GM18951 (cell line): ENCODE results near the gene NSRP1.
"Not testable (repeated sequence)": the region's sequence is repeated elsewhere in the genome, so short reads cannot be mapped to it uniquely, and the experiment has no call there.

ENCODE experiments used
- POLR2A ChIP-seq: IDR thresholded peaks from 4 replicates; pipeline ENCODE4 v1.6.1; 2011; ENCODE audit warnings: mild to moderate bottlenecking; ENCODE audit not compliant: insufficient read length, insufficient read depth; ENCODE audit errors: extremely low read depth
- in situ Hi-C: fragments of 300-500 bp; cut with MboI; formaldehyde crosslinking; loops from one replicate; pipeline ENCODE4 v1.12.0; 2022; ENCODE audit warnings: low sequenced_read_pairs, mixed read lengths, inconsistent platforms; ENCODE audit not compliant: unreplicated experiment

NSRP1 gene

DNA sequence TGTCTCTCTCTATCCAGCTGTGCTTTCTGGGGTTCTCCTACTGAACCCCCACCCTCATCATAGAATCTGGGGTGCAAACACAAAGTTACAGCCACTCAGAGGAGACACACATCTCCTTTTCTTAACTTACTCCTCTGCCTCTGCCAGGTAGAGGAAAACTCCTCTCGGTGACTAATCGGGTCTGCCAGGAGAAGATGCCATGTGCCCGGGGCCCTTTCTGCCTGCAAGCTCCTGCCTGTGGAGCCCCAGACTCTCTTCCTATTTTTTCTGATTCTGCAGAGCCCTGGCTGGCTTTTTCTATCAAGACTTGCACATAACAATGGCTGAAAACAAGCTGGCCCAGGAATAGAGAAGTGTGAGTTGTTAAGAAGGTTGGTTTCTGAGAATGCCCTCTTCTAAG lies 108.5 kb downstream of the NSRP1 start:
- no peak for TF ChIP-seq POLR2A
- in situ Hi-C loops = no loop called here

DNA sequence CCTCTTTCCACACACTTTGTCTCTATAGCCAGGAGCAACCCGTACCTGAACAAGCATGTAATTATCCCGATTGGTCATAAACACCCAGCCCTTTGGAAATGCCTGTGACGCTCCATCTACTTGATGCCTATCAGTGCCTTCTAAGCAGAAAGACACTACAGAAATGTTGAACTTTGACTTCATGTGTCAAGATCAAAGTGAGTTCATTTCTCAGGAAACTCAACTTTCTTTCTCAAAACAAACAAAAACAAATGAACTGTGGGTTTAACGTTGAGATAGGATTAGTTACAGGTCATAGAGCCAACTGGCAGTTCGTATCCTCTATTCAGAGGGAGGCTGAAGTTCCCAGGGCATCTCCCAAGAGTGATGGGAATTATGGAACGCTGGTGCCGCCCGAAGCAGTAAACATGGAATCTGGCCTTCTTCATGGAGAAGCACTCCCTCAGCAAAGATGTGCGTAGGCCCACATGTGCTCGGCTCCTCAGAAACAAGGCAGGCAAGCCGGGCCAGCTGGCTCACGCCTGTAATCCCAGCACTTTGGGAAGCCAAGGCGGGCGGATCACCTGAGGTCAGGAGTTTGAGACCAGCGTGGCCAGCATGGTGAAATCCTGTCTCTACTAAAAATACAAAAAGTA lies 109.4 kb downstream of the NSRP1 start:
- in situ Hi-C loops = no loop called here
- TF ChIP-seq POLR2A = no peak

DNA sequence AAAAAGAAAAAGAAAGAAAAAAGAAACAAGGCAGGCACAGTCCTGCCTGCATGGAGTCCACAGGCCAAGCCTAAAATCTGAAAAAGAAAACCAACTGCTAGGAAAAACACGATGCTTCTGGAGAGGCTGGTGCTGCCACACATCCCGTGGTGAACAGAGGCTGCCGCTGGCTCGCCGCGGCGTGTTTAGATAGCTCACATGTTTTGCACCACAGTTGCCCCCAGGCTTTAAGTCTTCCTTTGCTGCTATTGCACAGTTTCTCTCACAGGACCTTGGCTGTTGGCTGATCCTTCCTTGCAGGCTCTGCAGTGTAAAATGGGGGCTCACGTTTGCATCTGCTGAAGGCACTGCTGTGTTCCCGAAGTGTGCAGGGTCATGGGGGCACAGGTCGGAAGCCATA lies 110.3 kb downstream of the NSRP1 start:
- in situ Hi-C loops = no loop called here

DNA sequence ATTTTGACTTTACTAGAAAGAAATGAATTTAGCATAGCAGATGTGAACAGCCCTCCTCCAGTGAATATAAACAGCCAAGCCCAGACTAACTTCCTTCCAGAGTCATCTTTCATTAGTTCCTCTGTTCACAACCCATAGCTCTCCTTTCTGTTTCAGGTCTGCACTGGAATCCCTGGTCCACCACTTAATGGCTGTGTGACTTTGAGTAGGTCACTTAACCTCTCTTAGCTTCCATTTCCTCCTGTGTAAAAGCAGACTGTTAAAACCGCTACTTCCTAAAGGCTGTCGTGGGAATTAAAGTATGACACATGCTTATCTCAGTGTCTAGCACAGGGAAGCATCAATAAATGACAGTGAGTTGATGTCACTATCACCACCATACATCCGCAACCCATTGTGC lies 111.4 kb downstream of the NSRP1 start:
- in situ Hi-C loops = no loop called here
- TF ChIP-seq POLR2A = no peak

More for the DNA sequence above, 110.3 kb downstream of the NSRP1 start:
- no peak for TF ChIP-seq POLR2A

- in situ Hi-C loops = no loop called here
Observed at GRCh38 chr17:30229012-30229411, 112.4 kb downstream of the NSRP1 start.

GRCh38 chr17:30230009-30230408 lies 113.4 kb downstream of the NSRP1 start:
- in situ Hi-C loops = not testable (repeated sequence)

More at GRCh38 chr17:30229012-30229411, 112.4 kb downstream of the NSRP1 start:
- TF ChIP-seq POLR2A = no peak

- no peak for TF ChIP-seq POLR2A
- in situ Hi-C loops = no loop called here
Observed at GRCh38 chr17:30230596-30231125, 114.0 kb downstream of the NSRP1 start.

DNA sequence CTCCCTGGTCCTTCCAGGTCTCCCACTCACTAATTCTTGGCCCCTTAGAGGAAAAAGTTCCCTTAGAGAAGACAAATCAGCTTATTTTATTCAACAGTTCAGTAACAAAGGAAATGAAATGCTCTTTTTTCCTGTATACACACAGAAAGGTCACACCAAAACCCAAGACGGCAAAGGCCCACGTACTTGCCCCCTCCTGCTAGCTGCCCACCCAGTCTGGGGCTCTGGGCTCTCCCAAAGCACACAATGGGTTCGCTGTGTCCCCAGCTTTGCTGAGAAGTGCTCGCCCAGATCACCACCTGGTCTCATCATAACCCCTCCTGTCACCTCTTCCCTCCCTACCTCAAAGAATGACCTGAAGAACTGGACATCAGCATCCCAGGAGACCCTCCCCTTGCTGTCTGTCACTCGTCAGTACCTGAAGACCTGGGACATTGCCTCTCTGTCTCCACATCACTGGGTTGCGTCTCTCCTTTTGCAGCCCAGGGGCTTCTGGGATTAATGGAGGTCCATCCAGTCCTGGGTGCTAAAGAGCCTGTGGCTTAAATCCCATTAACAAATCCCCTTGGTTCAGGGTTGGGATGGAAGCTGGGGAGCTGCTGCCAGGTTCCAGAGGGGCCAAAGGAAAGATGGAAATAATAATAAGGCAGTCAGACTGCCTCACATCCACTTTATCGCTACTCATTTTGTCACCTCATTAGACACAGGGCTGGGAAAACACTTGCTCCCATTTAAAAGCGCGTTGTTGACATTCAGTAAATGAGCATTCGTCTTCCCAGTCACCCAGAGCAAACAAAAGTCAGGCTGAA lies 115.6 kb downstream of the NSRP1 start:
- no peak for TF ChIP-seq POLR2A
- in situ Hi-C loops = no loop called here

DNA sequence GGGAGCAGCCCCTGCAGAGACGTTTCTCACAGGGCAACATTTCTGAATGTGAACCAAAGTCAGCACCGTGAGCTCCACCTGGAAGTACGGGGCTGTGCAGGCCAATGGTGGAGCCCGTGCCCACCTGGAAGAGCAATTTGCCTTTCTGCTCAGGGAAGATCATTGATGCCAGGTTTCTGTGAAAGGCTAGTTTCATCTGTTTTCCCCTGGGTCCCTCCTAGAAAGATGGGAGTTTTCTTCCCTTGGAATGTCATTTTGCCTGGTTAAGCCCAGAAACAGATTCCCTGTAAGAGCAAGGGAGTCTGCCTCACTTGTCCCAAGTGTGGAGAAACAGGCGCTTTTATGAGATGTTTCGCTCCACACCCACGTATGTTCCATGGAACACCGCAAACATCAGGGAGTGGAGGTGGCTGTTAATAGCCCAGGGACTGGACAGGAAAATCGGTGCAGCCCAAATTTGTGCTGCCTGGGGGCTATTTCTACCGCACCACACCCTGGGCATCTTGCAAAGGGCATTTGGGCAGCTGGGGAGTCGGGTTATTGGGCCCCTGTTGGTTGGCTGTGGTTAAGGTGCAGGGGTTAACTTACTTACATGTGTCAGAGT lies 116.3 kb downstream of the NSRP1 start:
- no peak for TF ChIP-seq POLR2A
- in situ Hi-C loops = no loop called here

DNA sequence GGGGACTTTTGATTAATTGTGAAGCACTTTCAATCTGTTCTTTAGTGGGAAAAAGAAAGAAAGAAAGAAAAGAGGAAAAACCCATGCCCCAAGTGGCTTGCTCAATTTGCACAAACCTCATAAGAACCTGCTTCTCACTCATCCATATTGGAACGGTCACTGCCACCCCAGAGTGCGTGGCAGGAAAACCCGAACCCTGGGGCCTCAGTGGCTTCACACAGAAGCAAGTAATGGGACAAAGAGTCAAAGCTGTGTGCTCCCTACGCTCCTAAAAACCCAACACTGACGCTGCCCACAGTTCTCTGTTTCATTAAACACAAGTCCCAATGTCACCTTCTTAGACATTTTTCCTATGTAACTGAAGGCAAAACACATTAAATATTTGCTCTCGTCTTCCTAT lies 117.7 kb downstream of the NSRP1 start:
- in situ Hi-C loops = no loop called here
- no peak for TF ChIP-seq POLR2A

DNA sequence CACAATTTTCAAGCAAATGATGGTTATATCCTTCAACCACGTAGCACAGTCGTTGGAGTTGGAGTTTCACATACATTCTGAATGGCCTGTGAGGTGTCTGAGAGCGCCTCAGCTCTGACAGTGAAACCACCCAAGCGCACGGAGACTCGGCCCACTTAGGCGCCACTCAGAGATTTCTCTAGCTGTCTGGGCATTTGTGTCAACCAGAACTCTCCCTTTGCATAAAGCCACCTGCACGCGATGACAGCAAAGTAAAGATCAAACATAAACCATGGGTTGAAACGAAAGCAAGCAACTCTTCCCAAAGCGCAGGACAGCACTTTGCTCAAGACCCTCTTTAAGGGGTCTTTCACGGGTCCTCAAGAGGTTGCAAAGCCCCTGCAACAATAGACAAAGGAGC lies 118.3 kb downstream of the NSRP1 start:
- in situ Hi-C loops = no loop called here
- no peak for TF ChIP-seq POLR2A

DNA sequence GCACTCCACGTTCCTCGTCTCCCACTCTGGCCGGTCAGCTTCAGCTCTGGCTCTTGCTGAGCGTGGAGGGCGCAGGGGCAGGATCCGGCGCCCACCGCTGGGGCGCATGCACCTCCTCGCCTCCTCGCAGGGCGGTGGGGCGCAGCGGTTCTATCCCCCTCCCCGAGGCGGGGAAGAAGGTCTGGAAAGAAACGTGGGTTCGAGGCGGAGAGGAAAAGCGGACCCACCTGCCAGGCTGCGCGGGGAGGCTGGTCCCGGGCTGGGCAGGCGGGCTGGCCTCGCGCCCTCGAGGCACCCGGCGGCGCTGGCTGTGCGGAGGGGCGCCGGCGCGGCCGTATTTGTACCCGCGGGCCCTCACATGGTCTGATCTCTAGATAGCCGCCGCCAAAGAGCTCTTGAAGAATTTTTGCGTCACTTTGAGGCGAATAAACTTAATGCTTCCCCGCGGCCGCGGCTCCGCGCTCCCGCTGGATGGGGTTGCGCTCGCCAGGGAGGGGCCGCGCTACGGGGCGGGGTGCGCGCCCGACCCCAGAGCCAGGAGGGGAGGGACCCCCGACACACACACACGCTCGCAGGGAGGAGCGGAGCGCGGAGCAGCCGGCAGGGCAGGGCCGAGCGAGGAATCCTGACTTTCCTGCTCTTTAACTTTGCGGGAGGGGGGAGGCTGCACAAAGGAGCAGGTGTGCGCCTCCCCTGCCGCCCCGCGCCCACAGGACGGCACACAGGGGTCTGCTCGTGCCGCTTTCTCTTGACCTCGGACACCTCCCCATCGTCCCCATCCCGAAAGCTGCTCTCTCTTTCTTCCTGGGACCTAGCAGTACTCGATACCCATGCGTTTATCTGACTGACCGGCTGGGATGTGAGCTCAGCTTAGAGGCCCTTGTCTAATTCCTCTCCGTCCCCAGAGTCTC lies 119.0 kb downstream of the NSRP1 start, which contains the start of gene SLC6A4:
SLC6A4 (minus strand) TSS at position 312 of the 911 bp plus-strand sequence. CDS start 13,739 bp downstream, outside the sequence.
- in situ Hi-C loops = no loop called here
- no peak for TF ChIP-seq POLR2A
